Measurements from ENCODE around the gene ZSCAN22.
"Not testable (repeated sequence)": the region's sequence is repeated elsewhere in the genome, so short reads cannot be mapped to it uniquely, and the experiment has no call there.

The ZSCAN22 gene

DNA sequence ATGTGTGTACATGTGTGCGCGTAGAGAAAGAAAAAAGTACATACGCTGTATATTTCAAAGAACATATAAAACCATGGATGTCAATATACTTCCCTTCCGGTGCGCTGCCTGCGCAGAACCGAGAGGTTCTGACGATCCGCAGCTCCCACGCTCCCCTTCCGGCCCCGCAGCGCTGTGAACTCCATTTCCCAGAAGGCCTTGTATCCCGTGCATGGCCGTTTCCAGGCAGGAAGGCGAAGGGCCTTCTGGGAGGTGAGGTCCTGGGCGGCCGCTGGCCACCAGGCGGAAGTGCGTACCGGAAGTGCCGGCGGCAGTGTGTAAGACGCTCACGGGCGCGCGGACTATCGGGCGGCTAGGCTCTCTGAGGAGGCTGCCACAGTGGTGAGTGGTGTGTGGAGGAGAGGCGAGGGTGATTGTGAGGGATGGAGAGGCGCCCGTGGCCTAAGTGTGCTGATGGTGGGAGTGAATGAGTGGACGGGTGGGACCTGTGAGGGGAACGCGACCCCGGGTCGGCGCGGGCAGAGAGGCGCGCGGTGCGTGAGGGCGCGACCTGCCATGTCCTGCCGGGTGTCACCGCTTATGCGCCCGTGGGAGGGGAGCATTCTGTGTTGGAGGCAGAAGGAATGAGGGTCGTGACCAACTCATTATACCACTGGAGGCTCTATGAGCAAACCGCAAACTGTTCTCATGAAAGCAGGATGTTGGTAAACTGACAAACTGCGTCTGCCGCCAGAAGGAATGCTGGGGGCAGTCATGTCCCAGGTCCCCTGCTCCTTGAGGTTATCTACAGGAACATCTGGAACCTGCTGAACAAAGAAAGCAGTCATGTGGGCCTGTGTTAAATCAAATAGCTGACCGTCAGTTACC, 21.5 kb upstream of the ZSCAN22 start, which contains the start of gene ERVK3-1:
ERVK3-1 (plus strand) TSS at position 313 of the 867 bp plus-strand sequence. CDS start 6,792 bp downstream, outside the sequence.
- TF ChIP-seq, protein P1, sequence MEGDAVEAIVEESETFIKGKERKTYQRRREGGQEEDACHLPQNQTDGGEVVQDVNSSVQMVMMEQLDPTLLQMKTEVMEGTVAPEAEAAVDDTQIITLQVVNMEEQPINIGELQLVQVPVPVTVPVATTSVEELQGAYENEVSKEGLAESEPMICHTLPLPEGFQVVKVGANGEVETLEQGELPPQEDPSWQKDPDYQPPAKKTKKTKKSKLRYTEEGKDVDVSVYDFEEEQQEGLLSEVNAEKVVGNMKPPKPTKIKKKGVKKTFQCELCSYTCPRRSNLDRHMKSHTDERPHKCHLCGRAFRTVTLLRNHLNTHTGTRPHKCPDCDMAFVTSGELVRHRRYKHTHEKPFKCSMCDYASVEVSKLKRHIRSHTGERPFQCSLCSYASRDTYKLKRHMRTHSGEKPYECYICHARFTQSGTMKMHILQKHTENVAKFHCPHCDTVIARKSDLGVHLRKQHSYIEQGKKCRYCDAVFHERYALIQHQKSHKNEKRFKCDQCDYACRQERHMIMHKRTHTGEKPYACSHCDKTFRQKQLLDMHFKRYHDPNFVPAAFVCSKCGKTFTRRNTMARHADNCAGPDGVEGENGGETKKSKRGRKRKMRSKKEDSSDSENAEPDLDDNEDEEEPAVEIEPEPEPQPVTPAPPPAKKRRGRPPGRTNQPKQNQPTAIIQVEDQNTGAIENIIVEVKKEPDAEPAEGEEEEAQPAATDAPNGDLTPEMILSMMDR (IDR thresholded peaks at IDR 0.05; ENCODE audit: borderline replicate concordance, insufficient read depth, low read depth, low read length) = no peak
- peak within 1 kb of the TSS; percentile 99 for H3K4me3 ChIP-seq (ENCODE audit: low read depth, low read length)

DNA sequence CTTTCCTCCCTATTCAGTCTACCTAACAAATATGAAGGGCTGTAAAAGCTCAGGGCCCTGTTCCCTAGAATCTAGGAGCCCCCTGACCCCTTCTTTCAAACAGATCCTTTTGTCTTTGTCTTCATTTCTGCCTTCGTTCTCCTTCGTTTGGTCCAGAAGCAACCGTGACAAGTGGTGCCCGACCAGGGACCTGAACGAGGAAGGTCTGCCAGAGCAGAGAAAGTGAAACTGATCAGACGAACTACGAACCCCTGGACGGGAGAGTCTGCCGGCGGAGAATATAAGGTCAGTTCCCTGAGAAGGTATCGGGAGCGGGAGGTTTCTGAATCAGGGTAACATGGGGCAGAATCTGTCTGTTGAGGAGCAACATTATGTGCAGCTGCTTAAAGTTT, 20.9 kb upstream of the ZSCAN22 start:
- TF ChIP-seq, protein P1 (IDR thresholded peaks at IDR 0.05; ENCODE audit: borderline replicate concordance, insufficient read depth, low read depth, low read length) = no peak
- peak overlapping the region; percentile 99 for H3K4me3 ChIP-seq (ENCODE audit: low read depth, low read length)

DNA sequence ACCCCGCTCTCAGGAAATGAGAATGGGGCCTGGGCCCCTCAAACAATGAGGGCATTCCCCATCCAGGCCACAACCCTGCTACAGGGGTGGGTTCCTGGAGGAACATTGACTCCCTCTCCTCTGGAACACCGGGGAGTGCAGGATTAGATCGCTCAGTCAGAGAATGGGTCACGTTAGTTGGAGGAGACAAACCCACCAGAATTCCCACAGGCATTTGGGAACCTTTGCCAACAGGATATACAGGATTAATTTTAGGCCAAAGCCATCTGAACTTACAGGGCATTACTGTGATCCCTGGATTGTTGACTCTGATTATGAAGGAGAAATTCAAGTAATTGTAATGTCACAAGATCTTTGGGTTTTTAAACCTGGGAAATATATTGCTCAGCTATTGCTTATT, 19.1 kb upstream of the ZSCAN22 start:
- TF ChIP-seq, protein P1 (IDR thresholded peaks at IDR 0.05; ENCODE audit: borderline replicate concordance, insufficient read depth, low read depth, low read length) = no peak
- H3K4me3 ChIP-seq (ENCODE audit: low read depth, low read length) = no peak overlapping the region

DNA sequence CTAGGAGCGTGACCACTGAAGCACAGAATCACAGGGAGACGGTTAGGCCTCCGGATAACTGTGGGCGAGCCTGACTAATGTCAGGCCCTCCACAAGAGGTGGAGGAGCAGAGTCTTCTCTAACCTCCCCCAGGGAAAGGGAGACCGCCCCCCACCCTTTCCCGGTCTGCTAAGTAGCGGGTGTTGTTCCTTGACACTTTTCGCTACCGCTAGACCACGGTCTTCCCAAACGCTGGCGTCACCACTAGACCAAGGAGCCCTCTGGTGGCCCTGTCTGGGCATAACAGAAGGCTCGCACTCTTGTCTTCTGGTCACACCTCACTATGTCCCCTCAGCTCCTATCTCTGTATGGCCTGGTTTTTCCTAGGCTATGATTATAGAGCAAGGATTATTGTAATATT, 16.1 kb upstream of the ZSCAN22 start:
- not testable (repeated sequence) for H3K4me3 ChIP-seq (ENCODE audit: low read depth, low read length)

DNA sequence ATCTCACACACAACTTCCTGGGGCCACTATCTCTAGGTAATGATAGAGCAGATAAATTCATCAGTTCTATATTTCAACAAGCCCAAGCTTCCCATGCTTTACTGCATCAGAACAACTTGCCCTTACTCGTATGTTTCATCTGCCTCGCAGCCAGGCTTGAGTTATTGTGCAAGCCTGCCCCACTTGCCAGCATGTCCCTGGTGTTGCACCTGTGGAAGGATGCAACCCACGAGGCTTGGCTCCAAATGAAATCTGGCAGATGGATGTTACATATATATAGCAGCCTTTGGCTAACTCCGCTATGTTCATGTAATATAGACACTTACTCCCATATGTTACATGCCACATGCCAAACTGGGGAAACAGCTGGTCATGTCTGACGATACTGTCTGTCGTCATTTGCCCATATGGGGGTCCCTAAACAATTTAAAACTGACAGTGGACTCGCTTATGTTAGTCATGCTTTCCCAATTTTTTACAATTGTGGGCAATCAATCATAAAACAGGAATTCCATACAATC, 15.4 kb upstream of the ZSCAN22 start:
- TF ChIP-seq, protein P1 (IDR thresholded peaks at IDR 0.05; ENCODE audit: borderline replicate concordance, insufficient read depth, low read depth, low read length) = no peak
- no peak overlapping the region for H3K4me3 ChIP-seq (ENCODE audit: low read depth, low read length)

DNA sequence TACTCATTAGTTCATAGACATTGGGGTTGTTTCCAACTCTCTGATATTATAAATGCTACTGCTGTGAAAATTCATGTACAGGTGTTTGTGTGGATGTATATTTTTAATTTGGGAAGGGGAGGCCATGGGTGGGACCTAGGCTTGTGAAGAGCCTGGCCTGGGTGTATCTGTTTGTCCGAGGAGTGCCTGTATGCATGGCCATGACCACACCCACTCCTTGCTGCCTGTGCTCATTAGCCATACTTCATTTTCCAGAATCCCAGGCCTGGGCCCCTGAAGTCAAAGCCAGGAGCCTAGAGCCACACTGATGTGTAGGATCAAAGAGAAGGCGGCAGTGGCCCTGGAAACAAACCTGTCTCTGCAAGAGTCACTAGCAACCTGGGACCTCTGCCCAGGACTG, 11.2 kb upstream of the ZSCAN22 start:
- H3K4me3 ChIP-seq (ENCODE audit: low read depth, low read length) = no peak overlapping the region
- TF ChIP-seq, protein P1 (IDR thresholded peaks at IDR 0.05; ENCODE audit: borderline replicate concordance, insufficient read depth, low read depth, low read length) = no peak

DNA sequence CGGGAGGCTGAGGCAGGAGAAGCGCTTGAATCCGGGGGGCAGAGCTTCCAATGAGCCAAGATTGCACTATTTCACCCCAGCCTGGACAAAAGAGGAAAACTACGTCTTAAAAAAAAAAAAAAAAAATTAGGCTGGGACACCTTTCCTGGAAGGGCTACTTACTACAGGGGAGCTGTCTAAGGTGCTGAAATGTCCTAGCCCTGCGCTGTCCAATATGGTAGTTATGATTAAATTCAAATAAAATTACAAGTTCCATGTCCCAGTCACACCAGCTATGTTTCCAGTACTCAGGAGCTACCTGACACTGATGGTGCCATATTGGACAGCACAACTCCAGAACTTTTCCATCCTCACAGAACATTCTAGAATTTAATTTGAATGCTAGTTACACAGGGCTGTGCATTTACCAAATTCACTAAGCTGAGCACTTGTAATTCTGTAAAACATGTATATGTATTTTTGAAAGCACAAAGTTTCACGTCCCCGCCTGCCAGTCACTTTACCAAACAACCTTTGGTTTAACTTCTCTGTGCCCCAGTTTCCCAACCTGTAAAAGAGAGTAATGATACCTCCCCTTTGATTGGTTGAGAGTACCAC, 9.2 kb upstream of the ZSCAN22 start:
- H3K4me3 ChIP-seq (ENCODE audit: low read depth, low read length) = no peak overlapping the region

More for the DNA sequence above, 9.2 kb upstream of the ZSCAN22 start:
- TF ChIP-seq, protein P1 (IDR thresholded peaks at IDR 0.05; ENCODE audit: borderline replicate concordance, insufficient read depth, low read depth, low read length) = no peak
